ENCODE data around the gene ATP8A2.
"Not testable (repeated sequence)": the region's sequence is repeated elsewhere in the genome, so short reads cannot be mapped to it uniquely, and the experiment has no call there.

The ATP8A2 gene

GRCh38 chr13:25371875-25372283 lies at the start of gene ATP8A2:
TSS of gene ATP8A2 (plus strand) at chr13:25371974. CDS start at chr13:25372213, 239 bp downstream.
- DNase-seq: peak; percentile 53

GRCh38 chr13:25324100-25324499 lies 47.7 kb upstream of the ATP8A2 start:
- DNase-seq: no peak

- no peak for DNase-seq
These were observed 42.1 kb upstream of the ATP8A2 start for GRCh38 chr13:25329706-25330105.

GRCh38 chr13:25330541-25330940 lies 41.2 kb upstream of the ATP8A2 start:
- no peak for DNase-seq

GRCh38 chr13:25335856-25336255 lies 35.9 kb upstream of the ATP8A2 start:
- DNase-seq: no peak

GRCh38 chr13:25345576-25345975 lies 26.2 kb upstream of the ATP8A2 start:
- DNase-seq: peak; percentile 32

GRCh38 chr13:25347151-25347550 lies 24.6 kb upstream of the ATP8A2 start:
- DNase-seq: no peak

GRCh38 chr13:25351404-25351803 lies 20.4 kb upstream of the ATP8A2 start:
- DNase-seq: no peak

- no peak for DNase-seq
These were observed 19.5 kb upstream of the ATP8A2 start for GRCh38 chr13:25352230-25352629.

- no peak for DNase-seq
These were observed 19.0 kb upstream of the ATP8A2 start for GRCh38 chr13:25352806-25353205.

- no peak for DNase-seq
These were observed 18.4 kb upstream of the ATP8A2 start for GRCh38 chr13:25353344-25353743.

- DNase-seq: no peak
These were observed 17.4 kb upstream of the ATP8A2 start for GRCh38 chr13:25354377-25354776.

GRCh38 chr13:25360443-25360842 lies 11.3 kb upstream of the ATP8A2 start:
- not testable (repeated sequence) for DNase-seq

- no peak for DNase-seq
These were observed 6.0 kb upstream of the ATP8A2 start for GRCh38 chr13:25365720-25366235.

GRCh38 chr13:25371158-25371874 lies 458 bp upstream of the ATP8A2 start:
- no peak for DNase-seq

GRCh38 chr13:25372284-25373081 lies 709 bp downstream of the ATP8A2 start:
- DNase-seq: peak; percentile 53

GRCh38 chr13:25375727-25376358 lies 4.1 kb downstream of the ATP8A2 start:
- DNase-seq: peak; percentile 89

- no peak for DNase-seq
These were observed 5.6 kb downstream of the ATP8A2 start for GRCh38 chr13:25377244-25377962.

- DNase-seq: peak; percentile 41
These were observed 6.8 kb downstream of the ATP8A2 start for GRCh38 chr13:25378528-25378927.

GRCh38 chr13:25379011-25379410 lies 7.2 kb downstream of the ATP8A2 start:
- peak; percentile 74 for DNase-seq

- DNase-seq: no peak
These were observed 8.3 kb downstream of the ATP8A2 start for GRCh38 chr13:25380082-25380481.

GRCh38 chr13:25380741-25381324 lies 9.1 kb downstream of the ATP8A2 start:
- DNase-seq: no peak
